Glomerular endothelial cell (primary cell): ENCODE data around the gene ATE1. TPM values are rescaled to one million over a fixed set of nuclear protein-coding genes. Genes with fewer than 3 reads are reported as not detected.
"Not testable (repeated sequence)": the region's sequence is repeated elsewhere in the genome, so short reads cannot be mapped to it uniquely, and the experiment has no call there.

ENCODE experiments used
- DNase-seq: peaks from one replicate; pipeline ENCODE4 v3.0.0-alpha.2; 2011; ENCODE audit warnings: low read depth, low spot score; ENCODE audit errors: extremely low read depth
- total RNA-seq: library from RNA; depleted of rRNA; stranded (reverse); fragments of >200 nt; gene quantifications from 2 replicates; pipeline ENCODE4 v1.2.3, GENCODE V29; 2015

The ATE1 gene
- total RNA-seq, 1 donor from 2014 or later: 21.9 TPM

DNA sequence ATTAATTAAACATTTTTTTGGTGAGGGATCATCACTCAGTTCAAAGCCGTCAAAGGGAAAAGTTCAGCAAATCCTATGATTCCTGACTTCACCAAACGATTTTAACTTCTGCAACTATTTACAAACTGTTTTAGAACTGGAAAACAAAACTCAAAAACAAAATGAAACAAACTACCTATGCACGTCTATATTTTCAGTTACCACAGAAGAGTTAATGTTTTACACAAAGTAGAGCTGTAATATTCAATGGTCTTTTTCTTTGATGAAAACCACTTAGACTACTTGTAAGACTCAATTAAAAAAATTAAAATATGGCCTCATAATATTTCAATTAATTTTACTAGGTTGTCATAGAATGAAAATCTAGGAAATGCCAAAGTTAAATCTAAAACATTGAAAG is 131.5 kb downstream of the ATE1 start:
- DNase-seq: no peak

DNA sequence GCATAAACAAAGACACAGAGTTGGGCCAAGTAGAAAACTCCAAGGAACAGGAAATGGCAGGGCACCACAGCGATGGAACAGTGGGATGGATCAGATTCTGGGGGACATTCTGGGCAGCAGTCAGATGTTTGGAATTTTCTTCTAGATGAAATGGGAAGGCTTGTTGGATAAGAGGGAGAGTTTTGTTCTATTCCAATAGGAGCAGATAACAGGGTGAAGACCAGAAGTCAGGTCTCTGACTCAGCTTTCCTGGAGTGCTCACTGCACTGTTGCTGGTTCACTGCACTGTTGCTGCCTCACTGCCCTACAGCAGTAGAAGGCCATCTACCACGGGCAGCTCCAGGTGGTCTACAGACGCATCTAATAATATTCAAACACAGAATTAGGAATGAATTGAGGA is 135.6 kb downstream of the ATE1 start:
- DNase-seq: peak; percentile 44

DNA sequence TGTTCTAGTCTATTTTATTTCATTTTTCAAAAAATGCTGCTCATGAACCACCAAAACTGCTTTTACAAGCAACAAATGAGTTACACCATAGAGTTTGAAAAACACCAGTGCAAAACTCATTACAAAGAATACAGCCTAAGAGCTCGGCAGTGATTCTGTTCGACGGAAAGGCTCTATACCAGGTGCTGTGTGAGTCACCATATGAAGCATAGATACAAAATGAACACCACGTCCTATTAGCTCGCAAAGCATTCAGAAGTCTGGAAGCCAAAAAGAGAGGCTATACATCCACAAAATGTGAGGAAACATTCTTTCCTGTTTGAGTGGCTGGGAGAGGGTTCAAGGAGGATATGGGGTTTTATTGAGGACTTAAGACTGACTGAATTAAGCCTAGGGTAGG is 136.1 kb downstream of the ATE1 start:
- DNase-seq: peak; percentile 65

DNA sequence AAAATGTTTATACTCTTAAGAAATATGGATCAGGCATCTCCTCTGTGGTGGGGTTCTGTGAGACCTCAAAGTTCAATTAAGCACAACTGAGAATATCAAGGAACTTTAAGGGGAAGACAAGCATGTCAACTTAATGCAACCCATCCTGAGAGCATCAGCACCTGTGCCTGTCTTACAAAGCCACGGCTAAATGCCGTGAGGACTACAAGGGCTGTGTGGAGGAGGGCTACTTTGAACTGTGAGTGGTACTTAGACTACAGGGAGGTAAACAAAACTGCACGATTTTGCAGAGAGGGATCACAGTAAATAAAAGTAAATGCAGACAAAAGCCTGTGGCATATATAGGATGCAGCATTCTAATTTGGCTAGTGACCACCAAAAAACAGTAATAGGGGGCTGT is 139.1 kb downstream of the ATE1 start:
- DNase-seq: no peak

DNA sequence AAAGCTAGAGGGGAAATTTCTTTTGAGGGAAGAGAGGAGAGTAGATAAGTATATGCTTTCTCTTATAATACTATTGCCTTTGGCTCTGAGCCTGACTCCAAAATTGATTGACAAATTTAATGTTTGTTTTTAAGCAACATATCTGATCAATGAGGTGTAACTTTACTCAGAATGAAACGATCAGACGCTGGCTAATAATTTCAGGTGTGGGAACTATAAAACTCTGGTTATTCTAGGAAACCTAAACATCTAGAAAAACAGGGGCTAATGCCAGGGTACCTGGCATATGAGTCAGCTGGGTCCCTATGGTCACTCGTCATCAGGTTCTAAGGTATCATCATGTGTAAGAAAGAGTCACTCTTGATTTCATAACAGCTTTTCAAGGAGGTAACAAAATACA is 139.7 kb downstream of the ATE1 start:
- no peak for DNase-seq

DNA sequence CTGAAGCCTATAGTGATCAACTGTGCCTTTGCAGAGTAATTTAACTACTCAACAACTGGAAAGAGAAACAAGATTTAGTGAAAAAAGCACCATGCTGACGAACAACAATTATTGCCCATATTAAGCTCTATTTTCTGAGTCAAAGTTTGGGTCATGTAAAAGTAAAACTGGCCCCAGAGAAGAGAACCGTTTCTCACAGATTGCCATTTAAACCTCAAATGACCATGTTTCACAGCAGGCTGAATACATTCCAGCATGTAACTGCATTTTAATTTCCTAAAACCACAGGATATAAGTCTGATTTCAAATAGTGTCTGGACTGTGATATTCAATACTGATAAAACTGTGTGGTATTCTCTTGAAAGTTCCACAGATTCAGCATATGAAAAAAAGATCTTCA is 140.7 kb downstream of the ATE1 start:
- DNase-seq: no peak

DNA sequence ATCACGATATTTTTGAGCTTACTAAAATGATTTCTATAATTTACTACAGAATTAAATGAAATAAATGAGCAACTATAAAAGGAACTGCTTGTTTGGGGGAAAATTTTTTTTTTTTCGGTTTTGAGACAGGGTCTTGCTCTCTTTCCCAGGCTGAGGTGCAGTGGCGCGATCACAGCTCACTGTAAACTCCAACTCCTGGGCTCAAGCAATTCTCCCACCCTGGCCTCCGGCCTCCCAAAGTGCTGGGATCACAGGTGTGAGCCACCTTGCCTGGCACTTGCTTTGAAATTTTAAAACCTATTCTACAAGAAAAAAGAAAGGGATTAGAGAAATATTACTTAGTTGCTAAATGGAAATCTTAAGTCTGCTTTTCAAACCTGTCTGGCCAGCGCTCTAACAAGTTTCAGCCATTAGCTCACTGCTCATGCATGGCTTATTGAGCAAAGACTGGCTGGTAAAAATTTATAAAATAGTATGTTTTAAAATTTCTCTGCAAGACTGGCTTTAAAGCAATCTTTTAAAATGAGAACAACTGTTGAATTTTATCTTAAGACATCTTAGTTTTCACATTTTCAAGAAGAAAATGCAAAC is 144.0 kb downstream of the ATE1 start:
- DNase-seq: no peak

DNA sequence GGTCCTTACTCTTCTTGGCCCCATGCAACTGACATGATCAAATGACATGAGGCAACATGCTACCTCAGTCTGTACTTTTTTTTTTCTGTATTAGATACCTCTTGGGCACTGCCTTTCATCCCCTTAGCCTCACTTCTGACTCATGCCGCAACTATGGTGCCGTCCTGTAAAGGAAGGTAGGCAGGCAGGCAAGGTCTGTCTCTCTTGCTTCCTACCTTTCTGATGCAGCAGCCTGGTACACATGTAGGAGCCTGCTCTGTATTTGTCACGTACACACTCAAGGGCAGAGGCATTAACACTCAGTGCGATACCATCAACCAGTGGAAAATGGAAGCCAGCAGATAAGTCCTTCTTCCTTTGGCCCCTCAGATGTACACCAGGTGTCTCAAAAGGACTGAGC is 146.7 kb downstream of the ATE1 start:
- DNase-seq: no peak

DNA sequence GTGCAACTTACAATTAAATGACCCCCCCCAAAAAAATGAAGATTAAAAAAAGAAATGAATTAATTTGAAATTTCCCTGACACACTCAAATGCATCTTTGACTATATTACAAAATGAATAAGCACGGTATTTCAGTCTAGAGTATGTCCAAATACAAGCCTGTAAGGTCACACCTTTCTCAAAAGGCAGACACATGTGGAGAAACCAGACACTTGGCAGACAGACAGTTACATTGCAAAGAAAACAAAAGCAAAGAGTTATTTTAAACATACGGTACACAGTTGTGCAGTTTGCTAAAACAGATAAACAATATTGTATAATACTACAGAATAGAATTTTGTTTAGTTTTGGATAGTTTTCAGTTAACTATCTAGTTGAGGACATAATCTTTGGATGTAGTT is 153.0 kb downstream of the ATE1 start:
- DNase-seq: no peak

DNA sequence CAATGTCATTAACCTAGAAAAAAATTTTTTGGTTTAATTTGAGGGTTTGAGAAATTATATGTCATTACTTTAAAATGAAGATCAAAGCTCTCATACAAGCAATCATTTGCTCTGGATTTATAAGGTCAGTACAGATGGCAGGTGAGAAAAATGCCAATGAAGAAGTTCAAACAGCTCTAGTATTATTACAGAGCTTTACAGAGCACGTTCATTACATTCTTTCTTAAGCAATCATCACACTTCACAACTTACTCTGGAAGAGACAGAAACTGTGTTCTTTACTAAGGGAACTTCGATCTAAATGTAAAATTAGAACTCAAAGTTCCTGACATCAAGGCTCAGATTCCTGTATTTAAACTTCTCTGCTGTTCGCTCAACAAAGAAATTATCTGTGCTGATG is 153.4 kb downstream of the ATE1 start:
- no peak for DNase-seq

DNA sequence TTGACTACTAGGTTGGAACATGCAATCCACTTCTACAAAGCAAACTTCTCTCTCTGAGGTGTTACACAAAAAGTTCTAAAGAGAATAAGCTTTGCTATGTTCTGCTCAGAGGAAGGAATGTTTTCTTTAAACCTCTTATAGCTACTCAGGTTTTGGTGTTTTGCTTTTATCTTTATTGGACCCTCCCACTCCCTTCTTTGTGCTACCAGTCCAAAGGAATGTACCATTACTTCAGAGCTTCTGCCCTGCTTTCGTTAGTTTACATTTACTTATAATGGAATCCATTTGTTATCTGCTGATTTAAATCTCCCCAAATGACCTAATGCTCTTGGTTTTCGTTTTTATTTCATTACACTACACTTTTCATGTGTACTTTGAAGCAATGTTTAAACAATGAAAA is 154.9 kb downstream of the ATE1 start:
- DNase-seq: no peak

DNA sequence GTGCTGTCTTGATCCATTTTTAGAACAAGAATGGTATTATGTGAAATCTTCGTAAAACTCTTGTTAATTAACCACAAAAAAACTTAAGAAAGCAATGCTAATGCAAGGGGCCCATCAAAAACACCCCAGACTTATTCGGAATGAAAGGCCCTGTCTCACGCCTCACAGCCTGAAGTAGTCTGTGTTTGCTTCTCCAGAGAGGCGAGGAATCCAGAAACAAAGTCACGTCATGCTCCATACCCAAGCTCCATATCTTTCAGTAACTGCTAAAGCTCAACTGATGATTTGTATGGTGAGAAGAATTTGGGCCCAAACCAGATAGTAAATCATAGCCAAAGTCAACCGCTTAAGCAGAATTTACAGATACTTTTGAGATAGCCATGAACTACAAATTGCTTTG is 155.4 kb downstream of the ATE1 start:
- DNase-seq: no peak

DNA sequence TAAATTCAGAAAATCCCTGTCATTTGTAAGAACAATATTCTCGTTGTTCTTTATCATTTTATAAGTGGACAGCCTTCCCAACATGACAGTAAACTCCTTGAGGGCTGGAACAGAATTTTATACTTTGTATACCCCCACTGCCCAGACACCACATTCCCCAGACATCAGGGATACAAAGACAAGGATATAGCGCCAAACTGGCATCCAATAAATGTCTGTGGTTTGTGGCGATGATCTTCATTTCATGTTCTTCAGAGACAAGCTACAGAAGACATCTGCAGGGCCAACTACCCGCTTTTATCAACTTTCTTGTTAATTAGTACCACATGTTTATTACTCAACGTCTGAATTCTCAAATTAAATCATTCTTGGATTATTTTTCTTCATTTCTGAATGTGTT is 155.9 kb downstream of the ATE1 start:
- DNase-seq: no peak

DNA sequence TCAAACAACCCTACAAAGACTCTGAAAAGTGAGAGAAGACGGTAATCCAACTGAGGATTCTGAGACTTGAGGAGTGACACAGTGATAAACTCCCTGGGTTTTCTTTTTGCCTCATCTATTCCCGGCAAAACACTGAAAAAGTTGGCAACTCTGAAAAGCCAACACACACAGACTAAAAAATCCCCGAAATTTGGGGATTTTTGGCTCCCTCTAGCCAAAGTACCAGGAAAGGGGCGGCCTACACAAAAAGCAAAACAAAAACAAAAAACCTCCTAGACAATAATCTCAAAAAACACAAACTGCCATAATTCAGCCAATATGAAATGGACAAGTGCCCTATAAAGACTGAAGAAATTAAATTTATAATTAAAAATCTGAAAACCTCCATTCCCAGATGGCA is 161.4 kb downstream of the ATE1 start:
- DNase-seq: no peak

DNA sequence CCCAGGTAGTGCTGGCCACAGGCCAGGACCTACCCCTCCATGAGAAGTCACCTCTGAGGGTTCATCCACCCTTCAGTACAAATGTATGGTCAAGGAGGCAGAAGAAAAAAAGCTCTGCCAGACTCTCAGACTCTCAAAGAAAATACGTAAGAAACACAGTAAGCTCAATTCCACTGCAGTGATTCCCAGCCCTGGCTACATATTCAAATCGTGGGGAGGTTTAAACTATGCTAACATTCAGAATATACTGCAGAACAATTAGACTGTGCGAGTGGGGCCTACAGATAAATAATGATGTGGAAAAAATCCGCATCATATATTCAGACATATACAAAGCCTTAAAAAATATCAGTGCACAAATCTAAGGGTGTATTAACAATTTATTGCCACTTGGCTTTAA is 162.6 kb downstream of the ATE1 start:
- DNase-seq: no peak

DNA sequence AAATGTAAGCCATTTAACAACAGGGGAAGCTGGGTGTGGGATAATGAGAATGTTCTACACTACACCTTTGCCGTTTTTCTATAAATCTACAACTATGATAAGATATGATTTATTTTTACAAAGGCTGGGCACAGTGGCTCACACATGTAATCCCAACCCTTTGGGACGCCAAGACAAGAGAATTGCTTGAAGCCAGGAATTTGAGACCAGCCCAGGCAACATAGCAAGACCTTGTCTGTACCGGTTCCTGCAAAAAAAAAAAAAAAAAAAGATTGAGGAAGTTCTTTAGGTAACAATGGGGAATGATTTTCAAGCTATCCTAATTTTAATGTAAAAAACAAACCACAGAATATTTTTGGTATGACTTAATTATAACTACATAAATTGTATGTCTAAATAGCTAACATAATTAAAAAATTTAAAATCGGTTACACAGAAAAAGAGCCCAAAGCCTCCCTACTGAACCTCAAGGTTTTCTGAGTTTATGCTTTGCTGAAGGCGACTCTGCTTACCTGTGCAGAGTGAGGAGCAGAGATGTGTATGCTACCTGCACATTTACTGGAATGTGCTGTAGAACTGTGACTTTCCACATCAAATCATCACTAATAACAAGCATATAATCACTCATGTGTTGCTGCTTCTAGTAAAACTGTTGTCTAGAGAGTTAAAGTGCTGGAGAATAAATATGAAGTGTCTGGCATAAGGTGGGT is 163.4 kb downstream of the ATE1 start:
- no peak for DNase-seq

DNA sequence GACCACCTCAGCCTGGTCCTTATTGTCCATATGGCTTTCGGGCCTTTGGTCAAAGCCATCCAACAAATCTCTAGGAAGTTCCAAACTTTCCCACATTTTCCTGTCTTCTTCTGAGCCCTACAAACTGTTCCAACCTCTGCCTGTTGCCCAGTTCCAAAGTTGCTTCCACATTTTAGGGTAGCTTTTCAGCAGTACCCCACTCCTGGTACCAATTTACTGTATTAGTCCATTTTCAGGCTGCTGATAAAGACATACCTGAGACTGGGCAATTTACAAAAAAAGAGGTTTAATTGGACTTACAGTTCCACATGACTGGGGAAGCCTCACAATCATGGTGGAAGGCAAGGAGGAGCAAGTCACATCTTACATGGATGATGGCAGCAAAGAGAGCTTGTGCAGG is 170.6 kb downstream of the ATE1 start:
- DNase-seq: not testable (repeated sequence)

DNA sequence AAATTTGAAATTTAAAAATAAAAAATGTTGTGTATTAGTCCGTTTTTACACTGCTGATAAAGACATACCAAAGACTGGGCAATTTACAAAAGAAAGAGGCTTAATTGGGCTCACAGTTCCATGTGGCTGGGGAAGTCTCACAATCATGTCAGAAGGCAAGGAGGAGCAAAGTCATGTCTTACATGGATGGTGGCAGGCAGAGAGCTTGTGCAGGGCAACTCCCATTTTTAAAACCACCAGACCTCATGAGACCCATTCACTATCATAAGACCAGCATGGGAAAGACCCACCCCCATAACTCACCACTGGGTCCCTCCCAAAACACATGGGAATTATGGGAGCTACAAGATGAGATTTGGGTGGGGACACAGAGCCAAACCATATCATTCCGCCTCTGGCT is 172.3 kb downstream of the ATE1 start:
- not testable (repeated sequence) for DNase-seq

DNA sequence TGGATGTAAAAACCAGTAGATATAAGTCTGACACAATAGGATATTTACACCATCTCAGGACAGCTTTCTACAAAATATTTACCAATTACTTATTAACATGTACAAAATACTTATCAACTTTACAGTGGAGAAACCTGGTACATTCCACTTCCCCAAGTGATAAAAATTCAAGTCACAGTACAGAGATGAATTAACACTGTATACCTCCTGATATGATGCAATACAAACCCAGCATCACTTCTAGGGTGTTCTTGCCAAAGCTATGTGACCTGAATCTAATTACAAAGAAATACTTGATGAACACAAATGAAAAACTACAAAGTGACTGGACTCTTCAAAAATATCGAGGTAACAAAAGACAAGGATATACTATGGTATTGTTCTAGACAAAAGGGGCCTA is 173.2 kb downstream of the ATE1 start:
- no peak for DNase-seq

DNA sequence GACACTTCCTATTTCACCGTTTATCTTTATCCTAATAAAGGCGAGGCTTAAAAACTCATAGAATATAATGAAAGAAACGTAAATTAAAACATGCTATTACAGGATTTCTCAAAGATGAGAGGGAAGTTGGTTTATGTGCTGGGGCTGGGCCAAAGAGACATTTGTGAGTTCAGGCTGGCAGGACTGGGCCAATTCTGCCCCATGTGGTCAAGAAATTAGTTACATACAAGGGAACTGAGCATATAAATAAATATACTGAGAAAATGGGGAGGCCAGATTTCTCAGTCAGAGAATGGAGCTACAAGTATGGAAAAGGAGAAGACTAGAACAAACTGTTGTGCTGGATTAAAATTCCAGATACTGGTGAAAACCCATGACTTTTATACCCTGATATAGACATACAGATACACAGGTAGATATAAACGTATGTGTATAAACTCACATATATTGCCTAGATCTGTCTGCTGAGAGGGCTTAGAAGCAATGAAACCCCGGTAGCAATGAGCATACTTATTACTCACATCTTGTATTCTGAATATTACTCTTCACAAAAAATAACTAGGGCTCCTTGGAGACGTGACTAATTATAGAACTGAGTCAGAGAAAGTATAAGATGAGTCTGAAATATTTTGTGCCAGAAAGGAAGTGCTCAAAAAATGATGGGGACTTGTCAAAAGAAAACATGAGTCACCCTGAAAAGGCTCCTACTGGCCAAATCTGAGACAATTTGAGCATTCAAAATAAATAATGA is 173.9 kb downstream of the ATE1 start:
- peak; percentile 64 for DNase-seq

DNA sequence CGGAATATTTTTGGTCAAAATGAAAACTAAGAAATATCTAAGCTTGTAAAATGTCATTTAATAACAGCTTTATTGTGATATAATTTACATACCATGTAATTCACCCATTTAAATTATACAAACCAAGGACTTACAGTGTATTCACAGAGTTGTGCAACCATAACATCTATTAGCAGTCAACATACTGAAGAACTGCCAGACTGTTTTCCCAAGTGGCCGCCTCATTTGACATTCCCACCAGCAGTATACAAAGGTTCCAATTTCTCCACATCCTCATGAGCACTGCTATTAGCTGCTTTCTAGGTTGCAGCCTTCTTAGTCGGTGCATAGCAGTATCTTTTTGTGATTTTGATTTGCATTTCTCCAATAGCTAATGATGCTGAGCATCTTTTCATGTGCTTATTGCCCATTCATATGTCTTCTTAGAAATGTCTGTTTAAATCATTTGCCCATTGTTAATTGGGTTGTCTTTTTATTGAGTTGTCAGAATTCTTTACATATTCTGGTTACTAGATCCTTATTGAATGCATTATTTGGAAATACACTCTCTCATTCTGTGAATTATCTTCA is 176.6 kb downstream of the ATE1 start:
- no peak for DNase-seq
